PFSK-1 (cell line): ENCODE measurements around the gene RNF208.

ENCODE experiments used
- POLR2AphosphoS5 ChIP-seq: IDR thresholded peaks from 2 replicates; pipeline ENCODE4 v1.6.1; 2012; ENCODE audit warnings: low read depth, mild to moderate bottlenecking, control low read depth, low read length, moderate library complexity
- TAF1 ChIP-seq: IDR thresholded peaks from 2 replicates; pipeline ENCODE4 v1.6.1; 2012; ENCODE audit warnings: low read length, control low read depth, borderline replicate concordance; ENCODE audit not compliant: insufficient read depth

DNA sequence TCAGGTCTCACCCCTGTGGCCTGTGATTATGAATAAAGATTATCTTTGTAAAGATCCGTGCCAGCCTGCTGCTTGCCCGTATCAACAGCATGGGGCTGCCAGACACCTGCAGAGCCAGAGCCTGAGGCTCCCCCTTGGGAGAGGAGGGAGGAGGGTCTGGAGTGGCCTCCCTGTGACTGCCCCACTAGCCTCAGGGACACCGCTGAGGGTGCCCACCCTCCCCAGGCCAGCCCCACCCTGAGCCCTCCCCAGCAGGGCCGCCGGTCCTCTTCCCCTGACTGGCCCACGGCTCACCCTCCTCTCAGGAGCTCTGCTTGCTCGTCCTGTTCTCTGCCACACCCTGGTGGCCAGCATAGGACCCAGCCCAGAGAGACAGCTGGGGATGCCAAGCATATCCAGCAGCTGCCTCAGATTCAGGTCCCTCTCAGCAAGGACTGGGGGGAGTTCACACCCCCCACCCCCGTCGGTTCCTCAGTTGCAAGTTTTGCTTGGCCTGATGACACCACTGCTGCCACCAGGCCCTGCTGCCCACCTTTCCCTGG, 31.7 kb downstream of the RNF208 start:
- TF ChIP-seq POLR2AphosphoS5 (no peak), TAF1 (no peak)
